OCI-LY3 (cell line): ENCODE data around the gene PLCB1.

Experiments used
- CTCF ChIP-seq: fragments of 200-600, 300-600 bp; sonication (generic); IDR thresholded peaks from 2 replicates; pipeline ENCODE4 v1.5.1; 2014; ENCODE audit warnings: antibody characterized with exemption, low read length, low read depth
- EZH2phosphoT487 ChIP-seq: fragments of 200-600 bp; shearing (Covaris generic); IDR thresholded peaks from 2 replicates; pipeline ENCODE4 v1.6.1; 2018; ENCODE audit warnings: antibody characterized with exemption, mixed run types, low read depth

- TF ChIP-seq CTCF (no peak), EZH2phosphoT487 (no peak)
These were observed 12.5 kb downstream of the PLCB1 start for GRCh38 chr20:8144282-8145245.
